Tibial artery (tissue), 4 donors: ENCODE results near the gene PITPNM3.

ENCODE experiments used
- DNase-seq, 2 donors: peaks; one replicate each; pipeline ENCODE4 v3.0.0-alpha.2; 2019
- H3K27ac ChIP-seq, 2 donors: fragments of 200-600 bp; sonication (generic) in 1 of 2; 1 replicate in 1 of 2; 2 replicates in 1 of 2; pipeline ENCODE4 v1.5.1; 2018 to 2019; ENCODE audit warnings: mild to moderate bottlenecking in 1 of 2
- H3K27me3 ChIP-seq, 2 donors: fragments of 200-600 bp; sonication (generic) in 1 of 2; one replicate each; pipeline versions ENCODE4 v1.5.1 to v1.6.0; 2016 to 2019
- H3K36me3 ChIP-seq, 3 donors: fragments of 200-600 bp; sonication (generic) in 2 of 3; one replicate each; pipeline ENCODE4 v1.5.1; 2016 to 2019; ENCODE audit warnings: mild to moderate bottlenecking in 2 of 3
- H3K4me1 ChIP-seq, 4 donors: fragments of 200-600 bp; sonication (generic) in 2 of 4; 1 replicate in 3 of 4; 2 replicates in 1 of 4; pipeline ENCODE4 v1.5.1; 2016 to 2019
- H3K4me3 ChIP-seq, 2 donors: fragments of 200-600 bp; sonication (generic) in 1 of 2; 1 replicate in 1 of 2; 2 replicates in 1 of 2; pipeline ENCODE4 v1.5.1; 2018 to 2019; ENCODE audit warnings: mild to moderate bottlenecking in 2 of 2
- H3K9me3 ChIP-seq, 3 donors: fragments of 200-600 bp; sonication (generic) in 1 of 3; one replicate each; pipeline ENCODE4 v1.5.1; 2016 to 2019
- CTCF ChIP-seq, 2 experiments: fragments of 200-600 bp in 1 of 2; fragments of 450-650 bp in 1 of 2; IDR thresholded peaks; one replicate each; pipeline ENCODE4 v1.5.1; 2017 to 2019; ENCODE audit warnings: antibody characterized with exemption in 2 of 2, mild to moderate bottlenecking in 1 of 2, moderate library complexity in 1 of 2
- intact Hi-C: fragments of 100-400 bp; cut with DNase I; formaldehyde crosslinking; loops from one replicate; pipeline ENCODE4 v1.15.0; 2023; ENCODE audit warnings: low total_unique reads

Gene PITPNM3

GRCh38 chr17:6591599-6592158 lies 35.3 kb upstream of the PITPNM3 start:
- Histone ChIP-seq H3K4me1 (no peaks in the 10 kb centered on the region), H3K9me3 (no peaks in the 10 kb centered on the region), H3K27ac (no peak overlapping the region), H3K36me3 (peaks cover 86 to 93% (median 90%) of the 10 kb centered on the region in 3 donors), H3K4me3 (no peak overlapping the region), H3K27me3 (no peaks in the 10 kb centered on the region)
- intact Hi-C loops: no loop called here
- TF ChIP-seq CTCF (IDR thresholded peaks at IDR 0.05): no peak
- no peak for DNase-seq

DNA sequence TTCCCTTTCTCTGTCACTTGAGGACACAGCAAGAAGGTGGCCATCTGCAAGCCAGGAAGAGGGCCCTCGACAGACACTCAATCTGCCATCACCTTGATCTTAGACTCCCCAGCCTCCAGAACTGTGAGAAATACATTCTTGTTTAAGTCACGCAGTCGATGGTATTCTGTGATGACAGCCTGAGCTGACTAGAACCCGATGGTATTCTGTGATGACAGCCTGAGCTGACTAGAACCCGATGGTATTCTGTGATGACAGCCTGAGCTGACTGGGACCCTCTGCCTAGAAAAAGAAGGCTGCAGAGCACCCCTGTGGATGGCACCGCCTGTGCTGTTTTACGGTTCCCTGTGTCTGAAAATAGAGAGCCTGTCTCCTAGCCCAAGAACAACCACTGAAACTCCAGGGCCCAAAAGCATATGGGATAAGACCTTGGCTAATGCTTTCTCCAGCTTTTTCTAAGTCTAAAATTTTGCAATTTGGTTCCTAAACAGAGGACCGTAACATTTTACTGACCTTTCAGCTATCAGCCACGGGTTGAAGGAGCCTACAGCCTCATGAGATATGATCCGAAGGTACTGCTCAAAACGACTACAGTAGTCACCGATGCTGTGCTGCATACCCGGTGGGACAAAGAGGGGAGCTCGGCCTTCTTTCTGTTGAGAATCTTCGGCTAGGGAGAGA lies 33.1 kb upstream of the PITPNM3 start:
- no peak overlapping the region for H3K4me3 ChIP-seq

GRCh38 chr17:6588165-6588564 lies 31.8 kb upstream of the PITPNM3 start:
- intact Hi-C loops: no loop called here
- Histone ChIP-seq H3K36me3 (peaks cover 81 to 91% (median 91%) of the 10 kb centered on the region in 3 donors), H3K27me3 (no peaks in the 10 kb centered on the region), H3K4me1 (no peaks in the 10 kb centered on the region), H3K9me3 (peaks cover 0 to 6% (median 4%) of the 10 kb centered on the region in 3 donors), H3K27ac (no peak overlapping the region), H3K4me3 (no peak overlapping the region)
- no peak for TF ChIP-seq CTCF (IDR thresholded peaks at IDR 0.05)
- DNase-seq: no peak

More for the DNA sequence above, 33.1 kb upstream of the PITPNM3 start:
- H3K27ac ChIP-seq: no peak overlapping the region
- DNase-seq: no peak
- intact Hi-C loops: no loop called here
- H3K9me3 ChIP-seq: peaks cover 0 to 6% (median 4%) of the 10 kb centered on the region in 3 donors
- no peaks in the 10 kb centered on the region for H3K4me1 ChIP-seq
- no peaks in the 10 kb centered on the region for H3K27me3 ChIP-seq
- peaks cover 83 to 93% (median 90%) of the 10 kb centered on the region in 3 donors for H3K36me3 ChIP-seq
- TF ChIP-seq CTCF (IDR thresholded peaks at IDR 0.05): no peak

- TF ChIP-seq CTCF (IDR thresholded peaks at IDR 0.05): no peak
- H3K27me3 ChIP-seq: no peaks in the 10 kb centered on the region
- intact Hi-C loops: no loop called here
- no peak overlapping the region for H3K4me3 ChIP-seq
- no peak overlapping the region for H3K27ac ChIP-seq
- DNase-seq: no peak
- H3K4me1 ChIP-seq: no peaks in the 10 kb centered on the region
- H3K36me3 ChIP-seq: peaks cover 78 to 91% (median 88%) of the 10 kb centered on the region in 3 donors
- peaks cover 0 to 6% (median 4%) of the 10 kb centered on the region in 3 donors for H3K9me3 ChIP-seq
Measured at GRCh38 chr17:6587310-6587709, 31.0 kb upstream of the PITPNM3 start.

DNA sequence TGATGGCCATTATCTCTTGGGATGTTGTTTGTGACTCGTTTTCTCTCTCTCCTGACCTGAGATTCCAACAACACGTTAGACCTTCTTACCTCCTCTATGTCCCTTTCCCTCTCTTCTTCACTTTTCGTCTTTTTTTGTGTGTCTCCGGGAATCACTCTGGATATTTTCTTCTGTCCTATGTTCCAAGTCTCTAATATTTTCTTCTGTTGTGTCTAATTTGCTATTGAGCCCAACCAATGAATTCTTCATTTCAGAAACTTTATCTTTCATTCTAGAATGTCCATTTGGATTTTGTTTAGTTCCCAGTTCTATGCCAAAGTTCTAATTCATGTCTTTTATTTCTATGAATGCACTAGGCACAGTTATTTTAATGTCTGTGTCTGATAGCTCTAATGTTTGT lies 27.1 kb upstream of the PITPNM3 start:
- Histone ChIP-seq H3K9me3 (peaks cover 0 to 6% (median 4%) of the 10 kb centered on the region in 3 donors), H3K27me3 (no peaks in the 10 kb centered on the region), H3K4me1 (no peaks in the 10 kb centered on the region), H3K4me3 (no peak overlapping the region), H3K36me3 (peaks cover 61 to 80% (median 62%) of the 10 kb centered on the region in 3 donors), H3K27ac (no peak overlapping the region)
- intact Hi-C loops: no loop called here
- TF ChIP-seq CTCF (IDR thresholded peaks at IDR 0.05): no peak
- no peak for DNase-seq
